ENCODE measurements around the gene ERBIN.

DNA sequence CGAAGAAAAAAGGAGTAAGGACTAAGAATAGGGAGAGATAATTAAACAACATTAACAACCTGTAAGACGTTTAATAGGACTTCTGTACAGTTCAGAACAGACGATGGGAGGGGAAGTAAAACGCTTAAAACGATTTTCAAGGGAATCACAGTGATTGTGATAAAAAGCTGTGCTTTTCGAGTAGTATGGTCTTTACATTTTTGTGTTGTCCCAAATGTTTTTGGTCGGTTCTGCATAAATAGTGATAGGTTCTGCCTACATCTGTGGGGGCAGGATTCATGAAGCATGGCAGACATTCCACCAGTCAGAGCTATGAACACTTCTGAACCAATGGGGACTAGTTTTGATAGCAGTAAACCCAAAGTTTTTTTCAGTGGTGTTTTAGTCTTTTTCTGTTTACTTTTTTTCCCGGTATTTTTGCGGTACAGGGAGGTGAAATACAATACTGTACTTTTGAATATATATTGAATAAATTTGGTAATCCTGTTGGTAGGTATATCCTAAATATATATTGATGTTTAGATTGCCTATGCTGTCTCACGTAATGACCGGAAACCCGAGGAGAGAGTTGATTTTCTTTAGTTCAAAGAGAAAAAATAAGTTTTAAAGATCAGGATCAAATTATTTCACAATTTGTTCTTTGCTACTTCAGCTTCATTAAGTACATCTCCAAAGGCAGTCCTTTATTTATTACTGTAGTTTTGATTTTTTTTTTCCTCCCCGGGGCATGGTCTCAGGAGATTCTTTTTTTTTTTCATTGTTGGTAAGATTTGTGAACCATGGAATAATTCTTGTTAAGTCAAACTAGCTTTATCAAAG, 1.3 kb downstream of the ERBIN start:
- TF ChIP-seq, protein P1, sequence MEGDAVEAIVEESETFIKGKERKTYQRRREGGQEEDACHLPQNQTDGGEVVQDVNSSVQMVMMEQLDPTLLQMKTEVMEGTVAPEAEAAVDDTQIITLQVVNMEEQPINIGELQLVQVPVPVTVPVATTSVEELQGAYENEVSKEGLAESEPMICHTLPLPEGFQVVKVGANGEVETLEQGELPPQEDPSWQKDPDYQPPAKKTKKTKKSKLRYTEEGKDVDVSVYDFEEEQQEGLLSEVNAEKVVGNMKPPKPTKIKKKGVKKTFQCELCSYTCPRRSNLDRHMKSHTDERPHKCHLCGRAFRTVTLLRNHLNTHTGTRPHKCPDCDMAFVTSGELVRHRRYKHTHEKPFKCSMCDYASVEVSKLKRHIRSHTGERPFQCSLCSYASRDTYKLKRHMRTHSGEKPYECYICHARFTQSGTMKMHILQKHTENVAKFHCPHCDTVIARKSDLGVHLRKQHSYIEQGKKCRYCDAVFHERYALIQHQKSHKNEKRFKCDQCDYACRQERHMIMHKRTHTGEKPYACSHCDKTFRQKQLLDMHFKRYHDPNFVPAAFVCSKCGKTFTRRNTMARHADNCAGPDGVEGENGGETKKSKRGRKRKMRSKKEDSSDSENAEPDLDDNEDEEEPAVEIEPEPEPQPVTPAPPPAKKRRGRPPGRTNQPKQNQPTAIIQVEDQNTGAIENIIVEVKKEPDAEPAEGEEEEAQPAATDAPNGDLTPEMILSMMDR (IDR thresholded peaks at IDR 0.05; ENCODE audit: poor library complexity), result no peak
- TF ChIP-seq EZH2 (IDR thresholded peaks at IDR 0.05; ENCODE audit: borderline replicate concordance) (no peak), EZH2phosphoT487 (IDR thresholded peaks at IDR 0.05; ENCODE audit: low read depth, severe bottlenecking, unreplicated experiment) (no peak)

Data from hepatocyte (in vitro differentiated cells).